Endometrium (tissue), 2 donors: ENCODE data around the gene MMP24OS.

Source experiments
- FAIRE-seq: peaks from 2 replicates; lab custom pipeline; 2012; peaks lifted over from hg19 to GRCh38; lab: Jason Lieb, UNC
- donor health status: control.
- donor health status: control.

The MMP24OS gene

GRCh38 chr20:35251613-35251940 is 26.3 kb downstream of the MMP24OS start:
- FAIRE-seq, result no peak

- FAIRE-seq, result no peak
These were observed 29.1 kb downstream of the MMP24OS start for GRCh38 chr20:35248641-35249475.

- no peak for FAIRE-seq
These were observed 31.2 kb downstream of the MMP24OS start for GRCh38 chr20:35246723-35247122.

- no peak for FAIRE-seq
These were observed 33.9 kb downstream of the MMP24OS start for GRCh38 chr20:35243986-35244385.

GRCh38 chr20:35243317-35243716 is 34.6 kb downstream of the MMP24OS start:
- no peak for FAIRE-seq

GRCh38 chr20:35240811-35241293 is 37.1 kb downstream of the MMP24OS start:
- FAIRE-seq, result no peak

- no peak for FAIRE-seq
These were observed 37.7 kb downstream of the MMP24OS start for GRCh38 chr20:35240083-35240810.

- FAIRE-seq, result no peak
These were observed 39.2 kb downstream of the MMP24OS start for GRCh38 chr20:35238735-35239134.

- no peak for FAIRE-seq
These were observed 39.8 kb downstream of the MMP24OS start for GRCh38 chr20:35238170-35238569.

- no peak for FAIRE-seq
These were observed 40.4 kb downstream of the MMP24OS start for GRCh38 chr20:35237486-35237885.

GRCh38 chr20:35235881-35236280 is 42.0 kb downstream of the MMP24OS start:
- no peak for FAIRE-seq

GRCh38 chr20:35232575-35232974 is 45.3 kb downstream of the MMP24OS start:
- FAIRE-seq, result no peak

GRCh38 chr20:35226884-35227681 is 50.8 kb downstream of the MMP24OS start:
- no peak for FAIRE-seq
